ENCODE results near the gene CORIN. TPM values are rescaled to one million over a fixed set of nuclear protein-coding genes. Genes with fewer than 3 reads are reported as not detected.

The CORIN gene
- total RNA-seq, 1 experiment from 2014 or later: 3.5 TPM

DNA sequence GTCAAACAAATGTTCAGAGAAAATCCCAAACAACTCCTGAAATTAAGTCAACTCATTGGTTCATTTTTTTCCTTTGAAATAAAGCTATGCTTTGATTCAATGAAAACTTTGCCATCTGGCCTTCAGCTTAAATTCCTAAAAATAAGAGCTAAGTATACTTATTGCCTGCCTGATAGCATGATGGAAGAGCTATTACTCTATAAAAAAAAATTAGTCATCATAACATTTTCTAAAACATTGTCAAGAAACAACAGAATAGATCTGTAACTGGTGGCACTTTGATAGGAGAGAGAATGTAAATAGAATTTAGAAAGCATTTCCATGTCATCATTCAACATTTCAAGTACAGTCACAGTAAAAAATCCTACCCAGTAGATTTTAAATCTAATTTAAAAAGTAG, 136.6 kb downstream of the CORIN start:
- POLR2A ChIA-PET: no interaction called here
- Histone ChIP-seq H3K4me3 (replicated peaks in 1 of 2; ENCODE audit: low read depth in 1 of 2, low read length in 2 of 2) (no peak overlapping the region), H3K27me3 (ENCODE audit: insufficient read depth, low read length) (no peaks in the 10 kb centered on the region), H2AFZ (ENCODE audit: low read depth, low read length, poor library complexity, severe bottlenecking) (no peak overlapping the region), H3K79me2 (ENCODE audit: insufficient read depth, low read length) (no peaks in the 10 kb centered on the region), H3K9ac (ENCODE audit: low read length) (no peak overlapping the region), H4K20me1 (ENCODE audit: insufficient read depth) (no peaks in the 10 kb centered on the region), H3K9me3 (ENCODE audit: control insufficient read depth in 1 of 2, insufficient read depth in 1 of 2, low read depth in 1 of 2, low read length in 2 of 2) (no peaks in the 10 kb centered on the region), H3K36me3 (ENCODE audit: control insufficient read depth in 1 of 2, insufficient read depth in 2 of 2, low read length in 2 of 2) (no peaks in the 10 kb centered on the region), H3K4me1 (ENCODE audit: control insufficient read depth in 1 of 2, insufficient read depth in 2 of 2, low read length in 2 of 2) (no peaks in the 10 kb centered on the region), H3K4me2 (ENCODE audit: low read length) (no peak overlapping the region), H3K27ac (ENCODE audit: low read depth, low read length) (no peak overlapping the region), H3K9me2 (ENCODE audit: insufficient read depth) (no peaks in the 10 kb centered on the region)
- no TSS peak for BruUV-seq (replicated peaks)
- RAD21 ChIA-PET (ENCODE audit: low non-redundant PET in 1 of 2, low total read pairs in 2 of 2, uncharacterized antibody in 2 of 2, unreplicated experiment in 2 of 2): no interaction called here
- TF ChIP-seq FOSL1 (IDR thresholded peaks at IDR 0.05; ENCODE audit: low read depth) (no peak), SP1 (IDR thresholded peaks at IDR 0.05; ENCODE audit: low read depth) (no peak), POLR2AphosphoS5 (IDR thresholded peaks at IDR 0.05; ENCODE audit: low read depth, low read length) (no peak), ELF1 (IDR thresholded peaks at IDR 0.05; ENCODE audit: borderline replicate concordance, low read depth) (no peak), POLR2A (IDR thresholded peaks at IDR 0.05; ENCODE audit: borderline replicate concordance, extremely low read depth, insufficient read depth, insufficient read length) (no peak), RAD21 (IDR thresholded peaks at IDR 0.05; ENCODE audit: low read depth) (no peak), ZNF274 (IDR thresholded peaks at IDR 0.05; ENCODE audit: low read depth, low read length) (no peak), JUND (IDR thresholded peaks at IDR 0.05) (no peak), CTCF (IDR thresholded peaks at IDR 0.05 in 2 of 3, conservative IDR thresholded peaks at IDR 0.05 in 1 of 3; ENCODE audit: borderline replicate concordance in 1 of 3, insufficient read depth in 1 of 3, low read depth in 2 of 3, low read length in 2 of 3) (no peak), CEBPB (IDR thresholded peaks at IDR 0.05; ENCODE audit: low read depth) (no peak)
- DNase-seq (ENCODE audit: low read depth, low spot score) (no peak), ATAC-seq (no peak)
- intact Hi-C loops (cut with micrococcal nuclease): loop anchor here (5.0 to 10.0 kb wide), 2 partner anchors 134 to 231 kb away; partner anchors contain the start of gene CORIN
- CTCF ChIA-PET: no interaction called here

DNA sequence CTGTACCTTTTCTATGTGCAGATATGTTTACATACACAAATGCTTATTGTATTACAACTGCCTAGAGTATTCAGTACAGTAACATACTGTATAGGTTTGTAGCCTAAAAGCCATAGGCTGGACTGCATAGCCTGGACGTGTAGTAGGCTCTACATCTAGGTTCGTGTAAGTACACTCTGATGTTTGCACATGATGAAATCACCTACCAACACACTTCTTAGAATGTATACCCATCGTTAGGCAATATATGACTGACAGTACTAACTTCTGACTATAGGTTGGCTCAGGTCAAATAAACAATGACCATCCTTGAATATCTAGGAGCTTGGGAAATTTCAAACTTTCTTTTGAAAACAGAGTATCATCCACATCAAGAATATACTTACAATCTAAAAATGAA, 139.0 kb downstream of the CORIN start:
- Histone ChIP-seq H3K27ac (ENCODE audit: low read depth, low read length) (no peak overlapping the region), H3K27me3 (ENCODE audit: insufficient read depth, low read length) (no peaks in the 10 kb centered on the region), H3K36me3 (ENCODE audit: control insufficient read depth in 1 of 2, insufficient read depth in 2 of 2, low read length in 2 of 2) (no peaks in the 10 kb centered on the region), H3K4me1 (ENCODE audit: control insufficient read depth in 1 of 2, insufficient read depth in 2 of 2, low read length in 2 of 2) (no peaks in the 10 kb centered on the region), H3K9me2 (ENCODE audit: insufficient read depth) (no peaks in the 10 kb centered on the region), H3K9ac (ENCODE audit: low read length) (no peak overlapping the region), H3K9me3 (ENCODE audit: control insufficient read depth in 1 of 2, insufficient read depth in 1 of 2, low read depth in 1 of 2, low read length in 2 of 2) (no peaks in the 10 kb centered on the region), H2AFZ (ENCODE audit: low read depth, low read length, poor library complexity, severe bottlenecking) (no peak overlapping the region), H3K4me2 (ENCODE audit: low read length) (no peak overlapping the region), H3K79me2 (ENCODE audit: insufficient read depth, low read length) (no peaks in the 10 kb centered on the region), H3K4me3 (replicated peaks in 1 of 2; ENCODE audit: low read depth in 1 of 2, low read length in 2 of 2) (no peak overlapping the region), H4K20me1 (ENCODE audit: insufficient read depth) (no peaks in the 10 kb centered on the region)
- DNase-seq (ENCODE audit: low read depth, low spot score) (no peak), ATAC-seq (no peak)
- ChIA-PET POLR2A (no interaction called here), CTCF (no interaction called here), RAD21 (ENCODE audit: low non-redundant PET in 1 of 2, low total read pairs in 2 of 2, uncharacterized antibody in 2 of 2, unreplicated experiment in 2 of 2) (no interaction called here)
- no peak for TF ChIP-seq SIN3A (IDR thresholded peaks at IDR 0.05; ENCODE audit: low read depth)
- BruUV-seq (replicated peaks): no TSS peak
- intact Hi-C loops (cut with micrococcal nuclease): no loop called here

All from HCT116 (cell line).